Measurements from ENCODE around the gene GALNT2.

GRCh38 chr1:230171356-230172015 lies 104.4 kb downstream of the GALNT2 start:
- TF ChIP-seq CTCF (IDR thresholded peaks at IDR 0.05), result no peak
- no peak for TF ChIP-seq POLR2A (IDR thresholded peaks at IDR 0.05)
